T-helper 1 cell (primary cell): ENCODE data around the gene C15orf39.
"Not testable (repeated sequence)": the region's sequence is repeated elsewhere in the genome, so short reads cannot be mapped to it uniquely, and the experiment has no call there.

Experiments used
- DNase-seq, 5 donors: peaks; one replicate each; pipeline ENCODE4 v3.0.0-alpha.2; 2012 to 2020

Gene C15orf39

GRCh38 chr15:75232252-75232813 is 30.7 kb downstream of the C15orf39 start:
- no peak for DNase-seq

- no peak for DNase-seq
Observed at GRCh38 chr15:75232826-75233503, 31.3 kb downstream of the C15orf39 start.

GRCh38 chr15:75233504-75234190 is 32.0 kb downstream of the C15orf39 start:
- no peak for DNase-seq

- DNase-seq: no peak
Observed at GRCh38 chr15:75234191-75234810, 32.6 kb downstream of the C15orf39 start.

- no peak for DNase-seq
Observed at GRCh38 chr15:75235051-75235673, 33.5 kb downstream of the C15orf39 start.

GRCh38 chr15:75235760-75236729 is 34.4 kb downstream of the C15orf39 start:
- no peak for DNase-seq

GRCh38 chr15:75237316-75237982 is 35.8 kb downstream of the C15orf39 start:
- no peak for DNase-seq

- no peak for DNase-seq
Observed at GRCh38 chr15:75238150-75238549, 36.5 kb downstream of the C15orf39 start.

- not testable (repeated sequence) for DNase-seq
Observed at GRCh38 chr15:75245741-75246140, 44.1 kb downstream of the C15orf39 start.

- not testable (repeated sequence) for DNase-seq
Observed at GRCh38 chr15:75248991-75249390, 47.3 kb downstream of the C15orf39 start.

GRCh38 chr15:75249726-75250125 is 48.0 kb downstream of the C15orf39 start:
- DNase-seq: no peak

- DNase-seq: not testable (repeated sequence)
Observed at GRCh38 chr15:75251343-75251742, 49.7 kb downstream of the C15orf39 start.

- not testable (repeated sequence) for DNase-seq
Observed at GRCh38 chr15:75252285-75252684, 50.6 kb downstream of the C15orf39 start.

- DNase-seq: not testable (repeated sequence)
Observed at GRCh38 chr15:75258034-75258433, 56.4 kb downstream of the C15orf39 start, which contains the start of gene GOLGA6C. GOLGA6C (plus strand) TSS chr15:75258334; CDS start chr15:75258599, 265 bp downstream.

- DNase-seq: not testable (repeated sequence)
Observed at GRCh38 chr15:75258620-75259343, 57.1 kb downstream of the C15orf39 start.

- DNase-seq: not testable (repeated sequence)
Observed at GRCh38 chr15:75259873-75260272, 58.2 kb downstream of the C15orf39 start.
